GM12873 (cell line): Measurements from ENCODE around the gene ASCL2.

Experiments
- CTCF ChIP-seq: IDR thresholded peaks from 2 replicates; pipeline ENCODE4 v1.5.1; 2012; ENCODE audit warnings: low read depth, mild to moderate bottlenecking, moderate library complexity, low read length, control low read depth; ENCODE audit not compliant: insufficient read depth; ENCODE audit errors: missing control alignments

Gene ASCL2

GRCh38 chr11:2249189-2249916 lies 21.0 kb downstream of the ASCL2 start:
- no peak for TF ChIP-seq CTCF

GRCh38 chr11:2248762-2249161 lies 21.6 kb downstream of the ASCL2 start:
- TF ChIP-seq CTCF = no peak

- TF ChIP-seq CTCF = no peak
Measured at GRCh38 chr11:2248242-2248641, 22.1 kb downstream of the ASCL2 start.

GRCh38 chr11:2247496-2247895 lies 22.9 kb downstream of the ASCL2 start:
- no peak for TF ChIP-seq CTCF

GRCh38 chr11:2240834-2241233 lies 29.6 kb downstream of the ASCL2 start:
- no peak for TF ChIP-seq CTCF

GRCh38 chr11:2237457-2238238 lies 32.7 kb downstream of the ASCL2 start:
- TF ChIP-seq CTCF = no peak

GRCh38 chr11:2235588-2236326 lies 34.6 kb downstream of the ASCL2 start:
- no peak for TF ChIP-seq CTCF
